Astrocyte (in vitro differentiated cells and primary cell): ENCODE measurements around the gene FADS6. TPM values are rescaled to one million over a fixed set of nuclear protein-coding genes. Genes with fewer than 3 reads are reported as not detected.

ENCODE experiments used
- DNase-seq: peaks from one replicate; pipeline ENCODE4 v3.0.0-alpha.2; 2010; ENCODE audit warnings: low read depth
- FAIRE-seq: peaks from 2 replicates; lab custom pipeline; 2011; peaks lifted over from hg19 to GRCh38; lab: Jason Lieb, UNC
- H2AFZ ChIP-seq: 2 replicates; pipeline ENCODE4 v1.6.0; 2012; ENCODE audit warnings: low read depth, low read length, inconsistent platforms
- H3K27ac ChIP-seq: 2 replicates; pipeline ENCODE4 v1.5.1; 2011; ENCODE audit warnings: low read depth, low read length, inconsistent platforms
- H3K27me3 ChIP-seq: 2 replicates; pipeline ENCODE4 v1.6.0; 2011; ENCODE audit warnings: low read length, inconsistent platforms; ENCODE audit not compliant: insufficient read depth
- H3K36me3 ChIP-seq: 2 replicates; pipeline ENCODE4 v1.5.1; 2011; ENCODE audit warnings: low read length, inconsistent platforms; ENCODE audit not compliant: insufficient read depth
- H3K4me1 ChIP-seq: 2 replicates; pipeline ENCODE4 v1.5.1; 2011; ENCODE audit warnings: low read length, inconsistent platforms; ENCODE audit not compliant: insufficient read depth
- H3K4me2 ChIP-seq: 2 replicates; pipeline ENCODE4 v1.6.0; 2012; ENCODE audit warnings: low read length, inconsistent platforms
- H3K4me3 ChIP-seq: 2 replicates; pipeline ENCODE4 v1.5.1; 2011; ENCODE audit warnings: low read depth, mild to moderate bottlenecking, low read length, inconsistent platforms; ENCODE audit not compliant: insufficient read depth
- H3K79me2 ChIP-seq: 2 replicates; pipeline ENCODE4 v1.6.0; 2012; ENCODE audit warnings: mild to moderate bottlenecking, low read length, inconsistent platforms; ENCODE audit not compliant: insufficient read depth
- H3K9ac ChIP-seq: 2 replicates; pipeline ENCODE4 v1.6.0; 2012; ENCODE audit warnings: mild to moderate bottlenecking, low read length, inconsistent platforms
- H3K9me3 ChIP-seq: 2 replicates; pipeline ENCODE4 v1.5.1; 2012; ENCODE audit warnings: low read depth, mild to moderate bottlenecking, low read length, inconsistent platforms; ENCODE audit not compliant: insufficient read depth
- H4K20me1 ChIP-seq: 2 replicates; pipeline ENCODE4 v1.6.0; 2012; ENCODE audit warnings: low read length, inconsistent platforms; ENCODE audit not compliant: insufficient read depth
- H3K27ac Mint-ChIP-seq: one replicate; pipeline ENCODE4 v1.8.0; 2021; ENCODE audit warnings: mild to moderate bottlenecking, mixed read lengths; ENCODE audit not compliant: unreplicated experiment
- H3K27me3 Mint-ChIP-seq: one replicate; pipeline ENCODE4 v1.8.0; 2021; ENCODE audit warnings: low read depth, mixed read lengths; ENCODE audit not compliant: unreplicated experiment
- H3K36me3 Mint-ChIP-seq: one replicate; pipeline ENCODE4 v1.8.0; 2021; ENCODE audit warnings: low read depth, mixed read lengths; ENCODE audit not compliant: unreplicated experiment
- H3K4me1 Mint-ChIP-seq: one replicate; pipeline ENCODE4 v1.8.0; 2021; ENCODE audit warnings: low read depth, mixed read lengths; ENCODE audit not compliant: unreplicated experiment
- H3K4me3 Mint-ChIP-seq: one replicate; pipeline ENCODE4 v1.8.0; 2021; ENCODE audit warnings: mild to moderate bottlenecking, moderate library complexity, mixed read lengths; ENCODE audit not compliant: unreplicated experiment
- H3K9me3 Mint-ChIP-seq: one replicate; pipeline ENCODE4 v1.8.0; 2021; ENCODE audit warnings: mild to moderate bottlenecking, mixed read lengths; ENCODE audit not compliant: unreplicated experiment
- CTCF ChIP-seq: IDR thresholded peaks from 2 replicates; pipeline ENCODE4 v1.5.1; 2011; ENCODE audit warnings: low read depth, mild to moderate bottlenecking, inconsistent platforms, low read length, moderate library complexity; ENCODE audit not compliant: insufficient read depth
- EZH2 ChIP-seq: IDR thresholded peaks from 2 replicates; pipeline ENCODE4 v1.6.1; 2012; ENCODE audit warnings: mild to moderate bottlenecking, low read length, inconsistent platforms; ENCODE audit not compliant: insufficient read depth
- total RNA-seq: library from RNA; stranded (reverse); gene quantifications from 2 replicates; pipeline ENCODE4 v1.2.1, GENCODE V29; 2021

The FADS6 gene
- total RNA-seq, 1 donor from 2014 or later = not detected

GRCh38 chr17:74846621-74847020, 46.8 kb downstream of the FADS6 start:
- H3K27ac Mint-ChIP-seq = no peak overlapping the region
- peaks cover 57% of the 10 kb centered on the region for H3K27me3 Mint-ChIP-seq
- no peak overlapping the region for H2AFZ ChIP-seq
- H3K9me3 ChIP-seq = no peaks in the 10 kb centered on the region
- H3K27me3 ChIP-seq = peaks cover 15% of the 10 kb centered on the region
- H3K27ac ChIP-seq = no peak overlapping the region
- H3K36me3 Mint-ChIP-seq = peaks cover 4% of the 10 kb centered on the region
- H3K4me3 Mint-ChIP-seq = no peak overlapping the region
- no peak overlapping the region for H3K4me3 ChIP-seq
- no peaks in the 10 kb centered on the region for H3K4me1 Mint-ChIP-seq
- peaks cover 2% of the 10 kb centered on the region for H3K9me3 Mint-ChIP-seq
- H4K20me1 ChIP-seq = no peaks in the 10 kb centered on the region
- no peak for FAIRE-seq
- peaks cover 6% of the 10 kb centered on the region for H3K4me1 ChIP-seq
- no peak for TF ChIP-seq EZH2
- no peak for TF ChIP-seq CTCF
- H3K36me3 ChIP-seq = no peaks in the 10 kb centered on the region
- H3K9ac ChIP-seq = no peak overlapping the region
- DNase-seq = no peak
- H3K79me2 ChIP-seq = no peaks in the 10 kb centered on the region
- no peak overlapping the region for H3K4me2 ChIP-seq

DNA sequence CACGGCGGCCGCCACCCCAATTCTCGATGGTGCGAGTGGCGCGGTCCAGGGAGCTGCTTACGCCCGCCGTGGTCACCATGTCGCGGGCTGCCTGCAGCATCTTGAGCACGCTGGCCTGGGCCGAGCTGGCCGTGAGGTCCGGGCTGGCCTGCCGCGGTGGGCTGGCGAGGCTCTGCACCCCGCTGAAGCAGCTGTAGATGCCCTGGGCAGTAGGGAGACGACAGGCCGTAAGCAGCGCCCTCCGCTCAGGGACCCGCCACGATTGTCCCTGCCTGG, 50.1 kb downstream of the FADS6 start:
- H3K4me3 ChIP-seq = no peak overlapping the region
- peaks cover 10% of the 10 kb centered on the region for H3K4me1 Mint-ChIP-seq
- TF ChIP-seq EZH2 (no peak), CTCF (no peak)
- FAIRE-seq (no peak), DNase-seq (no peak)
- H3K9me3 Mint-ChIP-seq = peaks cover under 1% of the 10 kb centered on the region
- H3K9ac ChIP-seq = no peak overlapping the region
- H3K27ac Mint-ChIP-seq = no peak overlapping the region
- H3K27ac ChIP-seq = no peak overlapping the region
- peaks cover 4% of the 10 kb centered on the region for H3K36me3 Mint-ChIP-seq
- H3K4me2 ChIP-seq = no peak overlapping the region
- H3K4me3 Mint-ChIP-seq = no peak overlapping the region
- peaks cover 32% of the 10 kb centered on the region for H3K27me3 Mint-ChIP-seq
- no peaks in the 10 kb centered on the region for H4K20me1 ChIP-seq
- no peaks in the 10 kb centered on the region for H3K9me3 ChIP-seq
- H3K4me1 ChIP-seq = peaks cover 14% of the 10 kb centered on the region
- peaks cover 3% of the 10 kb centered on the region for H3K27me3 ChIP-seq
- H3K79me2 ChIP-seq = no peaks in the 10 kb centered on the region
- no peak overlapping the region for H2AFZ ChIP-seq
- no peaks in the 10 kb centered on the region for H3K36me3 ChIP-seq

GRCh38 chr17:74842599-74843351, 50.7 kb downstream of the FADS6 start:
- peaks cover 3% of the 10 kb centered on the region for H3K27me3 ChIP-seq
- no peaks in the 10 kb centered on the region for H4K20me1 ChIP-seq
- H3K36me3 ChIP-seq = no peaks in the 10 kb centered on the region
- peak overlapping the region; percentile 84 for H3K4me2 ChIP-seq
- TF ChIP-seq CTCF = no peak
- TF ChIP-seq EZH2 = no peak
- Mint-ChIP-seq H3K36me3 (peaks cover 4% of the 10 kb centered on the region), H3K4me3 (no peak overlapping the region), H3K27ac (no peak overlapping the region), H3K9me3 (no peaks in the 10 kb centered on the region), H3K27me3 (peaks cover 28% of the 10 kb centered on the region), H3K4me1 (peaks cover 10% of the 10 kb centered on the region)
- peak overlapping the region; percentile 60 for H2AFZ ChIP-seq
- peak overlapping the region; percentile 27 for H3K9ac ChIP-seq
- H3K27ac ChIP-seq = no peak overlapping the region
- peak overlapping the region; percentile 55 for H3K4me3 ChIP-seq
- H3K4me1 ChIP-seq = peaks cover 14% of the 10 kb centered on the region
- DNase-seq = peak; percentile 22
- no peak for FAIRE-seq
- H3K79me2 ChIP-seq = no peaks in the 10 kb centered on the region
- no peaks in the 10 kb centered on the region for H3K9me3 ChIP-seq
